UCSD-AML1 (cell line): ENCODE measurements around the gene THADA.
A peak's percentile ranks its signal among the peaks of the same experiment; 100 is the strongest.
"Not testable (repeated sequence)": the region's sequence is repeated elsewhere in the genome, so short reads cannot be mapped to it uniquely, and the experiment has no call there.

Experiments
- DNase-seq: peaks from one replicate; lab custom pipeline; 2025; ENCODE audit not compliant: unreplicated experiment; lab: John Stamatoyannopoulos, UW

THADA gene

GRCh38 chr2:43307046-43307445, 288.8 kb downstream of the THADA start:
- no peak for DNase-seq

GRCh38 chr2:43306197-43306596, 289.6 kb downstream of the THADA start:
- DNase-seq: no peak

- DNase-seq: no peak
Observed at GRCh38 chr2:43305517-43305916, 290.3 kb downstream of the THADA start.

- no peak for DNase-seq
Observed at GRCh38 chr2:43305012-43305411, 290.8 kb downstream of the THADA start.

GRCh38 chr2:43303889-43304288, 291.9 kb downstream of the THADA start:
- no peak for DNase-seq

GRCh38 chr2:43302961-43303494, 292.8 kb downstream of the THADA start:
- DNase-seq: no peak

GRCh38 chr2:43302182-43302960, 293.5 kb downstream of the THADA start:
- no peak for DNase-seq

GRCh38 chr2:43300781-43301583, 294.9 kb downstream of the THADA start:
- no peak for DNase-seq

DNA sequence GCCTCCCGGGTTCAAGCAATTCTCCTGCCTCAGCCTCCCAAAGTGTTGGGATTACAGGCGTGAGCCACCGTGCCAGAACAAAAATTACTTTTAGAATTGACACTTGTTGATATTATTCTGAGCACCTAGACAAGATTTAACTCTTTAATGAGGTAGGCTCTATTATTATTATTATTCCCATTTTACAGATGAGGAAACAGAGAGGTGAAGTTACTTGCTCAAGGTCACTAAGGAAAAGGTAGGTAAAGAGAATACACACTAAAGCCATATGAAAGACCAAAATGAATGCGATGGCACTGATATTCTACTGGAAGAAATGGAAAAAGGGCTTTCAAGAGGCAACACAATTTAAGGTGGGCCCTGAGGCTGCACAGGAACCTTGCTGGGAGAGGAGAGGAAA, 295.6 kb downstream of the THADA start:
- no peak for DNase-seq

DNA sequence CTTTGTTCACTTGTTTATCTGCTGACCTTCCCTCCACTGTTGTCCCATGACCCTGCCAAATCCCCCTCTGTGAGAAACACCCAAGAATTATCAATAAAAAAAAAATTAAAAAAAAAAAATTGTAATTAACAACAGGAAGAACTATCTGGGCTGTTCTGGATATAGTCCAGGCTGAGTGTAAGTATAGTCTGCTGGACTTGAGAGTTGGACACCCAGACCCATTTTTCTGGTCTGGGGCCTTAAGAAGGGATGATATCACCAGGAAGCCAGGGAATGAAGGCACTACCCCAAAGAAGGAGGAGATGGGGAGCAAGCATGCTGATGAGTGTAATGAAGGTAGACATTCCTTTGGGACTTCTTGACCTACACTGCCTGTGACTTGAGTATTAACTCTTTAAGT, 297.3 kb downstream of the THADA start:
- DNase-seq: no peak

DNA sequence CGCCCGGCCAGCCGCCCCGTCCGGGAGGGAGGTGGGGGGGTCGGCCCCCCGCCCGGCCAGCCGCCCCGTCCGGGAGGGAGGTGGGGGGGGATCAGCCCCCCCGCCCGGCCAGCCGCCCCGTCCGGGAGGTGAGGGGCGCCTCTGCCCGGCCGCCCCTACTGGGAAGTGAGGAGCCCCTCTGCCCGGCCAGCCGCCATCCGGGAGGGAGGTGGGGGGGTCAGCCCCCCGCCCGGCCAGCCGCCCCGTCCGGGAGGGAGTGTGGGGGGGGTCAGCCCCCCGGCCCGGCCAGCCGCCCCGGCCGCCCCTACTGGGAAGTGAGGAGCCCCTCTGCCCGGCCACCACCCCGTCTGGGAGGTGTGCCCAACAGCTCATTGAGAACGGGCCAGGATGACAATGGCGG, 298.1 kb downstream of the THADA start:
- not testable (repeated sequence) for DNase-seq

DNA sequence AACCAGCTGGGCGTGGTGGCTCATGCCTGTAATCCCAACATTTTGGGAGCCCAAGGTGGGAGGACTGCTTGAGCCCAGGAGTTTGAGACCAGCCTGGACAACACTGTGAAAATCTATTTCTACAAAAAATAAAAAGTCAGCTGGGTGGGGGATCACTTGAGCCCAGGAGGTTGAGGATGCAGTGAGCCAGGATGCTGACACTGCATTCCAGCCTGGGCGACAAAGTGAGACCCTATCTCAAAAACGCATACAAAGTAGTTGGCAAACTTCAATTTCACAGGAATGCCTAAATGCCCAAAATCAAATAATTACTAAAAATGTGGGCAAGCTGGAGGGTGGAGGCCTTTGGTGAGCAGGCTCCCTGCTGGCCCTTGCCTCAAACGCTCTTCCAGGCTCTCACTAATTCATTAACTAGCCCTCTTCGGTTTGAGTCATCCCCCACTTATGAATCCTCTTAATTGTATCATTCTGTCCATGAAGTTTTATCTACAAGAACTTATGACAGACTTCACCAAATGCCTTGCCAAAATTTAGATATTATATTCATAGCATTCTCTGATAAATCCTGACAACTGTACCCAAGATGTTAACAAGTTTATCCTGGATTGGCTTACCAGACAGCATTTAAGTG, 300.8 kb downstream of the THADA start:
- DNase-seq: no peak

- peak; percentile 14 for DNase-seq
Observed at GRCh38 chr2:43293744-43294695, 301.8 kb downstream of the THADA start.

DNA sequence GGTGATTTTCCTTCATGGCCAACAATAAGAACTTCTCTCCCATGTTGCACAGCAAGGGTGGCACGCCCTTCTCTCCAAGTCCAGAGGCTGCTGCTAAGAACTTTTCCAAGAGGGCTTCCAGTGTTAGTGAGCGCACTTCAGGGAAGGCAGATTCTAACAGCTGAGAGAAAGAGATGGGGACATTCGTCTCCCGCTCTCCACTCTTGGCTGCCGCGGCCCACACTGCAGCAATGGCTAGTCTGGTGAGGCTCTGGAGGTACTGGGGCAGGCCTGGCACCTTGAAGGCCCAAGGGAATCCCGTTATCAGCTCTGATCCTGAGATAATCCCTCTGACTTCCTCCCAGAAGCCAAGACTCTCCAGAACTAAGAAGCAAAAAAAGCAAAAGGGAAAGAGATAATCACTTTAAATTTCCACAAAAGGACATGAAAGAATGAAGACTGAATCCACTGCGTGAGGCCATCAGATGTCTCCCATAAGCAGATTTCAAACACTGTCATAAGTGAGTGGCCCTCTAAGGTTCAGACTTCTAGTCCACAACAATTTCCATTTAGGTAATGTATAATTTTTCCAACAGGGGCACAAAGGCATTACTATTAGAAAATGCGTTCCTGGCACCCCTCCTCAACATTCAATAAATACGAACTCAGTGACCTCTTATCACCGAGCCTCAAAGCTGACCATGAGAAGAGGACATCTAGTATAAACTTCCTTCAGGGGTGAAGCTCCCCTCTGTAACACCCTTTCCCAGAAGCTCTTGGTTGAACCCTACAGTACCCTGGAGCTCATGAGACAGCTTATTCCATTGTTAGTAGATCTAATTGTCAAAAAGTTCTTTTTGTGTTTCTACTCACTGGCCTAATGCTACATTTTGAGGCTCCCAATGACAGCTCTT, 302.7 kb downstream of the THADA start:
- no peak for DNase-seq

- no peak for DNase-seq
Observed at GRCh38 chr2:43292297-43292696, 303.5 kb downstream of the THADA start.

DNA sequence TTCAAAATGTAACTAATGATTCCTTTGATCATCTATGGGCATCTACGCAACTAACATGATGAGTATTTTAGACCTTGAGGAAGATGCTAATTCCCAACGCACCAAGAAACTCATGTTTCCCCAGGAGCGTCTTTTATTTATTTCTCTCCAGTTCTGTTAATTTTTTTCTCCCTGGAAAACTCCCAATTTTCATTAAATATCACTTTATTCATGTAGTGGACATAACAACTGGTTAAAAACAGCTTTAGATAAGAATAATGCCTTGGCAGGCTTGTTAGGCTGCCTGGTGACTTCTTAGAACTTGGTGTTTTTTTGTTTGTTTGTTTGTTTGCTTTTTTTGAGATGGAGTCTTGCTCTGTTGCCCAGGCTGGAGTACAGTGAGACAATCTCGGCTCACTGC, 306.5 kb downstream of the THADA start:
- no peak for DNase-seq

- DNase-seq: no peak
Observed at GRCh38 chr2:43288417-43289305, 307.2 kb downstream of the THADA start.

DNA sequence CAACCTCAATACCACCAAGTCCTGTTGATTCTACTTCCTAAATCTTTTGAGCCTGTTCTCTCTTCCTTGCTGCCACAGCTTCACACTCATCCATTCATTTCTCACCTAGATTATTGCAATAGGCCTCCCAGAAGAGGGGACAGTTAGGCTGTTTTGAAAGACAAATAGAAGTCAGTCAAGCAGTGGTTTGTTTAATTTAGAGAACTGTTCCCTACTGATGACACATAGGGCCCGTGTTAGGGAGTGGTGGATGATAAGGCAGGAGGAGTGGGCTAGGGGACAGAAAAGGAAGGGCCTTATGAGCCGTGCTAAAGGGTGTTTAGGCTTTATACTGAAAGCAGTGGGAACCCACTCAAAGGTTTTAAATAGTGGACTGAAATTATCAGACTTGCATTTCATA, 309.9 kb downstream of the THADA start:
- no peak for DNase-seq

DNA sequence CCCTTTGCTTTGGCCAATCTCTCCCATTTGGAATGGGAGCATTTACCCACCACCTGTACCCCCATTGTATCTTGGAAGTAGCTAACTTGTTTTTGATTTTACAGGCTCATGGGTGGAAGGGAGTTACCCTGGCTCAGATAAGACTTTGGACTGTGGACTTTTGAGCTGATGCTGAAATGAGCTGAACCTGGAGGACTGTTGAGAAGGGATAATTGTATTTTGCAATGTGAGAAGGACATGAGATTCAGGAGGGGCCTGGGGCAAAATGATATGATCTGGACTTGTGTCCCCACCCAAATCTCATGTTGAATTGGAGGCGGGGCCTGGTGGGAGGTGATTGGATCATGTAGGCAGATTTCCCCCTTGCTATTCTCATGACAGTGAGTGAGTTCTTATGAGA, 310.9 kb downstream of the THADA start:
- no peak for DNase-seq
